Measurements from ENCODE around the gene TMEM81. TPM values are rescaled to one million over a fixed set of nuclear protein-coding genes. Genes with fewer than 3 reads are reported as not detected.

TMEM81 gene
- total RNA-seq, 1 donor from 2014 or later: 5.8 TPM

DNA sequence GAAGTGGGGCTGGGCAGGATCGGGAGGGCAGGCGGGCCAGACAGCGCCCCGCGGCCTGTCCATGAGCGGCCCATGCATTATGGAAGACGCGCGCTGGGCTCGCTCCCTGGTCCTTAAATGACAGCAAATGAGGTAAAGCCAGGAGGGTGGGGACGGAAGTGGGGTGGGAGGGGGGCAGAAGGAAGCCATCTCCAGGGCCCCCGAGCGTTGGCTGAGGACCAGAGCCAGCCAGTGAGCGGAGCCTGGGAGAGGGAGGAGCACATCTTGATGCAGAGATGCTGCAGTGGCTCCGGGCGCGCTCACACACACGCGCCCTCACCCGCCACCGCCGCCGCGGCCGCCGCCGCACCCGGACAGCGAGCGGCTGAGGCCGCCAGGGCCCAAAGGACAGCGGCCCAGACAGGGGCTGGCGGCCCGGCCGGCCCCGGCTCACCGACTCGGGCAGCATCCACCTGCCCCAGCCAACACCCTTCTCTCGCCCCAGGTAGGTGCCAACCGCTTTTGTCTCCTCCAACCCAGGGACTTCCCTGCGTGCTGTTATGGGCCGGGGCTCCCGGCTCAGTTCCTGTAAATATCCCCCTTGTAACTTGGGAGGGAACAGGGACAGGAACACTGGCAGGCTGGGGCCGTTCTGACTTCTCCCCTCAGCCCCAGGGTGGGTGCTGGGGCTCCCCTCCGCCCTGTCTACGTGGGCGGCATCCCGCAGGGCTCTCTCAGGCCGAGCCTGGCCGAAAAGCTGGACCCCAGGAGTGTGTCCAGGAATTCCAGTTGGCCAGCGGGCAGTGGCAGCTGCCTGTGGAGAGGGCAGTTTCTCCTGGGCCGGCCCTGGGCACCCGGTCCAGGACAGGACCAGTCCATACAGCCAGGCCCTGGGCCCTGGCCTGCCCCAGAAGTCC is 41.1 kb downstream of the TMEM81 start, which contains the start of gene CNTN2:
Gene CNTN2 (plus strand): TSS at position 302 of the 896 bp plus-strand sequence. CDS start 9,974 bp downstream, outside the sequence.
- TF ChIP-seq, protein P1, sequence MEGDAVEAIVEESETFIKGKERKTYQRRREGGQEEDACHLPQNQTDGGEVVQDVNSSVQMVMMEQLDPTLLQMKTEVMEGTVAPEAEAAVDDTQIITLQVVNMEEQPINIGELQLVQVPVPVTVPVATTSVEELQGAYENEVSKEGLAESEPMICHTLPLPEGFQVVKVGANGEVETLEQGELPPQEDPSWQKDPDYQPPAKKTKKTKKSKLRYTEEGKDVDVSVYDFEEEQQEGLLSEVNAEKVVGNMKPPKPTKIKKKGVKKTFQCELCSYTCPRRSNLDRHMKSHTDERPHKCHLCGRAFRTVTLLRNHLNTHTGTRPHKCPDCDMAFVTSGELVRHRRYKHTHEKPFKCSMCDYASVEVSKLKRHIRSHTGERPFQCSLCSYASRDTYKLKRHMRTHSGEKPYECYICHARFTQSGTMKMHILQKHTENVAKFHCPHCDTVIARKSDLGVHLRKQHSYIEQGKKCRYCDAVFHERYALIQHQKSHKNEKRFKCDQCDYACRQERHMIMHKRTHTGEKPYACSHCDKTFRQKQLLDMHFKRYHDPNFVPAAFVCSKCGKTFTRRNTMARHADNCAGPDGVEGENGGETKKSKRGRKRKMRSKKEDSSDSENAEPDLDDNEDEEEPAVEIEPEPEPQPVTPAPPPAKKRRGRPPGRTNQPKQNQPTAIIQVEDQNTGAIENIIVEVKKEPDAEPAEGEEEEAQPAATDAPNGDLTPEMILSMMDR (conservative IDR thresholded peaks at IDR 0.05): no peak
- H3K36me3 Mint-ChIP-seq: no peaks in the 10 kb centered on the region
- no peaks in the 10 kb centered on the region for H3K4me1 Mint-ChIP-seq (ENCODE audit: unreplicated experiment)
- H3K4me3 Mint-ChIP-seq: no peak within 1 kb of the TSS
- no peak for DNase-seq (ENCODE audit: extremely low spot score, unreplicated experiment)
- H3K9me3 Mint-ChIP-seq: no peaks in the 10 kb centered on the region
- no peak within 1 kb of the TSS for H3K27ac Mint-ChIP-seq
- H3K27me3 Mint-ChIP-seq: peaks cover 94% of the 10 kb centered on the region

DNA sequence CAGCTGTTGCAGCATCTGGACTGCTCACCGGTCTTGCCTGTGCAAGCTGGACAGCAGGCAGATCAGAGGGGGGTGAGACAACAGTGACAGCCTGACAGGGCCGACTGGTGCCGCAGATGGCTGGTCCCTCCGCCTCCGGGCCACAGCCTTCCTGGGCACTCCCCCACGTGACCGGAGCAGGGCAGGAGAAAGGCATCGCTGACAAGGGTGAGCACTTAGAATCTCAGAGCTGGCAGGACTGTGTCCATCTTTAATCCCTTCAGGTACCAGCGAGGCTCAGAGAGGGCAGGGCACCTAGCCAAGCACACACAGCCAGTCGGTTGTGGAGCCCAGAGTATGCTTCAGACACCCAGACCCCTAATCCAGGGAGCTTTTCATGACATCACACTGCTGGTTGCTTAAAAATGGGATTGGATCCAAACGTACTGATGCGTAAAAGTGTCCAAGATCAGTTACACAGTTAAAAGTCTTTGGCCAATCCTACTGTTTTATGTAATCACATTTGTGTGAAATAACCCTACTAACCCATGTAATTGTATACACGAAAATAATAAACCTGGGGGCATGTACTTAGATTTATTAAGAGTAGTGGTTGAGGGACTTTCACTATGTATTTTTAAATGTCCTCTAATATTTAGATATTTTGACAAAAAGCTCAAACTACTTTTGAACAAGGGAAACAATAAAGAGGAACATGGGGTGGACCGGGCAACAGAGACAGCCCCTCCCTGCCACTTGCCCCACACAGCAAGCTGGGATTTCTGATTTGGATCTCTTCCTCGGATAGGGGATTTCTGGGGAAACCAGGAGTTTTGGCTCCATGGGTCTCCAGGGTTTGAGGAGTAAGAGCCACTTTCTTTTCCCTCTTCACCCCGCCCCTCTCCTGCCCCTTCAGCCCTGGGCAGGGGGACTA is 42.0 kb downstream of the TMEM81 start:
- Mint-ChIP-seq H3K4me1 (ENCODE audit: unreplicated experiment) (no peaks in the 10 kb centered on the region), H3K27ac (no peak overlapping the region), H3K36me3 (no peaks in the 10 kb centered on the region), H3K4me3 (no peak overlapping the region), H3K9me3 (no peaks in the 10 kb centered on the region), H3K27me3 (peaks cover 93% of the 10 kb centered on the region)
- TF ChIP-seq, protein P1 (conservative IDR thresholded peaks at IDR 0.05): no peak
- DNase-seq (ENCODE audit: extremely low spot score, unreplicated experiment): no peak

DNA sequence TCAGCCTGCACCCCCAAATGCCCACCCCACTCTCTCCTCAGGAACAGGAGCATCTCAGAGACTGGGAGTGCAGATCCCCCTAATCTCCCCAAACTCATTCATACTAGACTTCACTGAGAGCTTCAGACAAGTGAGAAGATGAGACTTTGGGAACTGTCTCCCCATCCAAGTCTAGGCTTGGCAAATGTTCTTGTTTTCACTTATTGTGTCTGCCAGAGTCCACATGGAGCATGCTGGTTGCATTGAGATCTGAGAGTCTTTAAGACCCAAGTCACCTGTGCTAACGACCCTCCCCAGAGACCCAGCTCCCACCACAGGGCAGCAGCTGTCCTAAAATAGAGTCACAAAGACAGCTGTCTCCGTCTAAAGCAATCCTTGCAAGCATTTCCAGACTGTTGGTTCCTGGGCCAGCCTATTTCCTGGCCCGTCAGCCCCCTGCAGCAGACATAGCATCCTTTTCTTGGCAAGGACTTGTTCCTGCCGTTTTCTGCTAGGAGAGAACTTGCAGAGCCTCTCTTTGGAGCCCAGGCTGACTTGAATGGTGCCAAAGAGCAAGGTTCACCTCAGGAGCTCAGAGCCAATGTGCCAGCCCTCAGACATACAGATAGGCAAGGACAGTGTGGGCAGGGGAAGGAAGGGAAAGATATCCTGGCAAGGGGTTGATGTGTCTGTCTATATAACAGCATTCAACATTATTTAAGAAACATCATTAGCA is 43.1 kb downstream of the TMEM81 start:
- DNase-seq (ENCODE audit: extremely low spot score, unreplicated experiment): no peak
- no peaks in the 10 kb centered on the region for H3K36me3 Mint-ChIP-seq
- H3K4me3 Mint-ChIP-seq: no peak overlapping the region
- TF ChIP-seq, protein P1 (conservative IDR thresholded peaks at IDR 0.05): no peak
- no peaks in the 10 kb centered on the region for H3K9me3 Mint-ChIP-seq
- H3K4me1 Mint-ChIP-seq (ENCODE audit: unreplicated experiment): no peaks in the 10 kb centered on the region
- no peak overlapping the region for H3K27ac Mint-ChIP-seq
- peaks cover 91% of the 10 kb centered on the region for H3K27me3 Mint-ChIP-seq

DNA sequence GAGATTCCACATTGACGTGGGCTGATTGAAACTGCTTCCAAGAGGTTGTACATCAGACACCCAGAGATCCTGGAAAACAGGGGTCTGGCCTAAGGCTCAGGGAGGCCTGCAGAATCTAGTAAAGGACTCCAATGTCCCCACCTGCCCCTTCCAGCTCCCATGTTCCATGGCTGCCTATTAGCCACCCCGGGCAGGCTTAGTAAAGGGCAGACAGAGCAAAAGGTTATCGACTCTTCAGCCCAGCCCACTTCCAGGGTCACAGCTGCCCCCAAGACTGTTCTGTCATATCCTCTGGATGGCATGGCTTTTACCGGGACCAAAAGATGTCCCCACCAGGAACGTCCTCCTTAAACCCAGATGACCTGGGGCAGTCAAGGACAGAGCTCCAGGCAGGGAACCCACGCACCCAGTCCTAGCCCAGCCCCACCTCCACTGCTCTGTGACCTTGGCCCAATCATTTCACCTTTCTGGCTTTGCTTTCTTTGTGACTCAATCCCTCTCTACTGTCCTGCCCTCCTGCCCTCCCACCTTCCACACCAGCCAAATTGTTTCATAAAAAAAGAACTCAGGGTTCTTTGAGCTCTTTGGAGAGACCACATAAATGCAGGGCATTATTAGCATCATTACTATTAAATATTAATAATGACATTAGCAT is 46.0 kb downstream of the TMEM81 start:
- peaks cover 80% of the 10 kb centered on the region for H3K27me3 Mint-ChIP-seq

More for the DNA sequence above, 46.0 kb downstream of the TMEM81 start:
- TF ChIP-seq, protein P1 (conservative IDR thresholded peaks at IDR 0.05): no peak
- Mint-ChIP-seq H3K27ac (no peak overlapping the region), H3K9me3 (no peaks in the 10 kb centered on the region), H3K36me3 (no peaks in the 10 kb centered on the region), H3K4me1 (ENCODE audit: unreplicated experiment) (no peaks in the 10 kb centered on the region), H3K4me3 (no peak overlapping the region)
- DNase-seq (ENCODE audit: extremely low spot score, unreplicated experiment): no peak

Data from type B pancreatic cell (in vitro differentiated cells).